GM12801 (cell line): Measurements from ENCODE around the gene RAD51B.

Experiments
- CTCF ChIP-seq: IDR thresholded peaks from one replicate; pipeline ENCODE4 v1.5.1; 2011; ENCODE audit warnings: control low read depth; ENCODE audit not compliant: insufficient read length; ENCODE audit errors: extremely low read depth

Gene RAD51B

DNA sequence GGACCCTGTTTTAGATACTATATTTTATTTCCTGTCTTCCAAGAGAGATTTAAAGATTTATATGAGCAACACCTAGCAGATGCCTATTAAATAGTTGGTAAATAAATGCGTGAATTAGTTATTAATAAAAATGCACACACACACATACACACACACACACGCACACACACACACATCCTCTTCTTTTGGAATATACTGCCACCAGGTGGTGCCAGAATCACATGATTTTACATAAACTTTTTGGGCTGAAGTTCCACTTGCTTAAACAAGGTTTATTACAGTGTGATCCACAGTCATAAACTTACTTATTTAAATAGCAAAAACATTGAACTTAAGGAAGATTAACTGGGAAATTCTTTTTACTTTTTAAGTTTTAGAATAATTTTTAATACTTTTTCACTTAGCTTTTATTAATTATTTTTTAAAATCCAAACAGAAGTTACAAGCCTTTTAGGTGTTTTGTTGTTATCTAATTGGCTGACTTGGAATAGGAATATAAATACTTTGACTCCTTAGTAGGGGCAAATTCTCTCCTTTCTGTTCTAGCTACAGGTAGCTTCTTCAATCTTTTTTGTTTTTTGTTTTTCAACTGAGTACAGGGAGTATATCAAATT, 17.5 kb downstream of the RAD51B start:
- TF ChIP-seq CTCF, result no peak

DNA sequence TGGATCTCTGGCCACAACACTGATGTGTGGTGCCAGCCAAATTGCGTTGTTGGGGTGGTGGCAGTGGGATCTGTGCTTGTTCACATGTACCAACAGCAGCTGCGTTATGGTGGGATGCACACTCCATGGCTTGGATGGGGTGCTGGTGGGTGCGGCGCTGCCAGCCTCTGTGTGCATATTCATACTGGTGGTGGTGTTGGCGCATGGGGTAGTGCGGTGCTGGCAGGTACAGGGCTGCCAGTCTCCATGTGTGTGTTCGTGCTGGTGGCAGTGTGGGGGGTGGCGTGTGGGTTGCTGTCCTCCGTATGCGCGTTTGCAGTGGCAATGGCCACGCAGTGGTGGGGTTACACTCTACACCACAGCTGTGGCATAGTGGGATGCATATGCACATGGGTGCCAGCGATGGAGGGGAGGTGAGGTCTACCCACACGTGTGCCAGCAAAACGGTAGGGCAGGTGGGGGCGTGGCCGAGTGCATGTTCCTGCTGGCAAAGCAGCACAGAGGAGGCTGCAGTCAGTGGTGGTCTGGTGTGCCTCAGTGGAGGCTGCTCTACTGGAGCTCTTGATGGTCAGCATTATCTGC, 26.5 kb downstream of the RAD51B start:
- no peak for TF ChIP-seq CTCF

DNA sequence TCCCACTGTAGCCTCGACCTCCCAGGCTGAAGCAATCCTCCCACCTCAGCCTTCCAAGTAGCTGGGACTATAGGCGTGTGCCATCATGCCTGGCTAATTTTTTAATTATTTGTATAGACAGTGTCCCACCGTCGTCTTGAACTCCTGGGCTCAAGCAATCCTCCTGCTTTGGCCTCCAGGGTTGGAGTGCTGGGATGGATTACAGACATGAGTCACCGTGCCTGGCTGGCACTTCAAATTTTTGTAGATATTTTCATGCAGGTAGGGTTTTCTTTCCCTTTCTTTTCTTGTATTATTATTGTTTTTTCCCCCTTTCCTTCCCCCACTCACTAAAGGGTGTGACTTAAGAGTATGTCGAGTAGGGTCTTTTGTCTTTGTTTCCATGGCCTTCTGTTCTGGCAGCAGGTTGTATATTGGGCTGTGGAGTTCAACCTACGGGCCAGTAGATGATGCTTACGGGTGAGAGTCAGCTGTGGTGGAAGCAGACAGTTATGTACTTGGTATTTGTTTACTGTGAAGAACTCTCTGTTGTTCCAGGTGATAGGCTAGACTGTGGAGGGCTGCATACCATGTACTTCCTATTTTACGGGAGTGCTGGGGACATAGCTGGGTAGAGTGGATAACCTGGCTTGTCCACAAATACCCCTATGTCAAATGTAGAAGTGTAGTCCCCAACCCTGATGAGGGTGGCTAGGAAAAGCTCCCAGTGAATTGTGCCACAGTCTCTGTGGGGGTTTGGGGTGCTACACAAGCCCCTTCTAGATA, 30.7 kb downstream of the RAD51B start:
- TF ChIP-seq CTCF, result no peak

DNA sequence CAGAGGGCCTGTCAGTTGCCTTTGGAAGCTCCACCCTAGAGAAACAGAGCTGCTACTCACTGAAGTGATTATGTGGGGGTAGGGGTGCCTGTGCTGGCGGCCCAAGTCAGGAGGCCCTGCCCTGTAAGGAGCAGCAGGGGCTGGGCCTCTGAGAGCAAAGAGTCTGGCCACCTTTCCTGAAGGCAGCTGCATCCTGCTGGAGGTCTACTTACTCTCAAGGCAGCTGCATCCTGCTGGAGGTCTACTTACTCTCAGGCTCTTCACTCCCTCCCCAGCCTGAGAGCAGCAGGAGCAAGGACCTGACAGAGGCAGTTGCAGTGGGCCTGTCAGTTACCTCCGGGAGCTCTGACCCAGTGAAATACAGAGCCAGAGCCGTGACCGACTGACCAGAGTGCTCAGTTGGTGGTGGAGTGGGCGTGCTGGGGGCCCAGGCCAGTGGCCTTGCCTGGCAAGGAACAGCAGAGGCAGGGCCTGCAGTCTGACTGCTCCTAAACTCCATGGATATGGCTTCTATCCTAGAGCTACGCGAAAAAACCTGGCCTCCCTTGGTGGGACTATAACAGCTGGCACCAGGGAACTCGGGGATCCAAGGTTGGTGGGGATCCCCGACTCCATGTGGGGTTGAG, 32.3 kb downstream of the RAD51B start:
- no peak for TF ChIP-seq CTCF

GRCh38 chr14:67852926-67853604, 33.5 kb downstream of the RAD51B start:
- no peak for TF ChIP-seq CTCF

DNA sequence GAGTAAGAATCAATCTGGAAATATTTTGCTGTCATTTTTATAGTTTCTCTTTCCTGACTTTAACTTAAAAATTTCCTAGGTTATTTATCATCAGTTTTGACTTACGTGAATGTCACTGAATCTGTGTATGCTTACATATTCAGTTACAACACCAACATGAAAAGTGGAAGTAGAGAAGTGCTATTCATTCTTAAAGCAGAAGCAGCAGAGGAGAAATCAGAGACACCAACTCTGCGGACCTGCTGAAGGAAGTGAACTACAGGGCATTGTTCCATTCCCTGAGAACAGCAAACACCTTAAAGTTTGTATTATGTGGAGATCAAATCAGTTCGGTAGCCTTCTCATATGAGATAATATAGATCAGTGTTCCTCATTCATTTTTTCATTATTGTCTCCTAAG, 34.1 kb downstream of the RAD51B start:
- TF ChIP-seq CTCF, result no peak

DNA sequence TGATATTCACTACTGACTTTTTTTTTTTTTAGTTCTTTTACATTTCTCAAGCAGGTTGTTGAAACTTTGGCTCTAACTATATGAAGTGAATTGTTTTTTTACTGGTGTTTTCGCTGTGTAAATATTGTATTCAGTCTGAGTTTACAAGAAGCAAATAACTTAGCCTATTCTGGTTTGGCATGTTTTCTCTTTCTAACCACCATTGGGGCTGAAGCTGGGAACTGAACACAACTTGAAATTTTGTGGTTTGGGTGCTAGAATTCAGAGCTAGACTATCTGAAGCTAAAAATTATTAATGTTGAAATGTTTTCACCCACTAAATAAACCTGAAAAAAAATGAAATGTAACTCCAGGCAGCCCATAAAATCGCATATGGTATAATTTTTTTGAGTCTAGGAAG, 37.2 kb downstream of the RAD51B start:
- no peak for TF ChIP-seq CTCF
